B cell (primary cell): ENCODE measurements around the gene MMP24. TPM values are rescaled to one million over a fixed set of nuclear protein-coding genes. Genes with fewer than 3 reads are reported as not detected.
"Not testable (repeated sequence)": the region's sequence is repeated elsewhere in the genome, so short reads cannot be mapped to it uniquely, and the experiment has no call there.

Experiments used
- ATAC-seq: fragments of 200-7000 bp; cut with Tn5 transposase; one replicate; pipeline ENCODE4 v1.10.0; 2021; ENCODE audit warnings: low read depth, mild to moderate bottlenecking, moderate number of reproducible peaks, moderate library complexity
- CTCF ChIA-PET: fragments of 350-600 bp; sonication (Branson Sonifier 250); formaldehyde crosslinking; loops from one replicate; lab custom pipeline; 2021; ENCODE audit warnings: antibody characterized with exemption, inconsistent platforms; lab: Charles Lee
- POLR2A ChIA-PET: fragments of 350-600 bp; sonication (Branson Sonifier 250); formaldehyde crosslinking; loops from one replicate; lab custom pipeline; 2021; ENCODE audit warnings: antibody characterized with exemption; lab: Charles Lee
- DNase-seq: peaks from one replicate; pipeline ENCODE4 v3.0.0; 2013
- H2AFZ ChIP-seq: 2 replicates; pipeline ENCODE4 v1.6.1; 2012; ENCODE audit warnings: mild to moderate bottlenecking, low read depth, low read length; ENCODE audit not compliant: insufficient read depth, poor library complexity, severe bottlenecking
- H3K27ac ChIP-seq, 2 donors: 1 replicate in 1 of 2; 2 replicates in 1 of 2; pipeline ENCODE4 v1.5.1; 2012 to 2013; ENCODE audit warnings: low read length in 2 of 2, mild to moderate bottlenecking in 2 of 2, moderate library complexity in 1 of 2
- H3K27me3 ChIP-seq, 4 experiments: fragments of 200-600 bp in 1 of 4; sonication (generic) in 1 of 4; replicated peaks in 1 of 4; 1 replicate in 2 of 4; 2 replicates in 2 of 4; pipeline versions ENCODE4 v1.6.1 to v1.7.0; 2013 to 2016; ENCODE audit warnings: low read length in 3 of 4, mild to moderate bottlenecking in 2 of 4, mixed read lengths in 1 of 4, moderate library complexity in 1 of 4; ENCODE audit not compliant: insufficient read depth in 4 of 4, control insufficient read depth in 3 of 4; ENCODE audit errors: control extremely low read depth in 1 of 4
- H3K36me3 ChIP-seq, 2 experiments: replicated peaks in 1 of 2; 1 replicate in 1 of 2; 2 replicates in 1 of 2; pipeline versions ENCODE4 v1.6.1 to v1.7.1; 2013; ENCODE audit warnings: low read length in 1 of 2; ENCODE audit not compliant: insufficient read depth in 2 of 2, control insufficient read depth in 1 of 2; ENCODE audit errors: control extremely low read depth in 1 of 2, extremely low read depth in 1 of 2
- H3K4me1 ChIP-seq, 2 donors: fragments of 200-600 bp in 1 of 2; sonication (generic) in 1 of 2; 1 replicate in 1 of 2; 2 replicates in 1 of 2; pipeline versions ENCODE4 v1.5.1 to v1.6.1; 2013 to 2017; ENCODE audit warnings: low read length in 2 of 2; ENCODE audit not compliant: control insufficient read depth in 2 of 2, insufficient read depth in 2 of 2
- H3K4me2 ChIP-seq: replicated peaks from 2 replicates; pipeline ENCODE3; 2012; ENCODE audit warnings: mild to moderate bottlenecking, low read depth, low read length; ENCODE audit not compliant: poor library complexity, severe bottlenecking
- H3K4me3 ChIP-seq, 5 experiments: fragments of 200-600 bp in 1 of 5; sonication (generic) in 1 of 5; 1 replicate in 3 of 5; 2 replicates in 2 of 5; pipeline versions ENCODE4 v1.5.1 to v1.7.0; 2011 to 2016; ENCODE audit warnings: low read length in 4 of 5, mild to moderate bottlenecking in 4 of 5, low read depth in 2 of 5, control low read depth in 1 of 5, moderate library complexity in 1 of 5; ENCODE audit not compliant: insufficient read depth in 1 of 5; ENCODE audit errors: control extremely low read depth in 1 of 5, extremely low read depth in 1 of 5
- H3K79me2 ChIP-seq: fragments of 200-600 bp; sonication (generic); one replicate; pipeline ENCODE4 v1.6.0; 2016; ENCODE audit warnings: low read length; ENCODE audit not compliant: control insufficient read depth, insufficient read depth
- H3K9ac ChIP-seq: fragments of 200-600 bp; sonication (generic); 2 replicates; pipeline ENCODE4 v1.6.1; 2017; ENCODE audit warnings: mild to moderate bottlenecking, low read length, moderate library complexity
- H3K9me3 ChIP-seq, 3 donors: one replicate each; pipeline versions ENCODE4 v1.6.1 to v1.7.1; 2013; ENCODE audit warnings: low read length in 2 of 3; ENCODE audit not compliant: control insufficient read depth in 2 of 3, insufficient read depth in 1 of 3; ENCODE audit errors: control extremely low read depth in 1 of 3
- H4K20me1 ChIP-seq: 2 replicates; pipeline ENCODE4 v1.6.0; 2012; ENCODE audit warnings: mild to moderate bottlenecking, low read length; ENCODE audit not compliant: insufficient read depth, control insufficient read depth, poor library complexity, severe bottlenecking
- H3K27ac Mint-ChIP-seq: one replicate; pipeline ENCODE4 v1.8.0; 2021; ENCODE audit warnings: mixed read lengths
- H3K27me3 Mint-ChIP-seq: one replicate; pipeline ENCODE4 v1.8.0; 2021; ENCODE audit warnings: mixed read lengths
- H3K4me1 Mint-ChIP-seq: one replicate; pipeline ENCODE4 v1.8.0; 2021; ENCODE audit warnings: mixed read lengths
- H3K4me3 Mint-ChIP-seq: one replicate; pipeline ENCODE4 v1.8.0; 2021; ENCODE audit warnings: mixed read lengths
- H3K9me3 Mint-ChIP-seq: one replicate; pipeline ENCODE4 v1.8.0; 2022; ENCODE audit warnings: mixed read lengths; ENCODE audit not compliant: insufficient read depth
- EZH2 ChIP-seq: IDR thresholded peaks from 2 replicates; pipeline ENCODE4 v1.6.1; 2012; ENCODE audit warnings: borderline replicate concordance, low read depth, mild to moderate bottlenecking, moderate library complexity, low read length; ENCODE audit not compliant: insufficient read depth, poor library complexity, severe bottlenecking
- WGBS: methylation state at CpG from one replicate; pipeline ENCODE4 v1.1.5; 2013; ENCODE audit warnings: missing lambda C conversion rate; ENCODE audit not compliant: insufficient coverage; 5-methylcytosine and 5-hydroxymethylcytosine counted together
- intact Hi-C: fragments of 100-400 bp; cut with micrococcal nuclease; formaldehyde crosslinking; loops from one replicate; pipeline ENCODE4 v1.10.0; 2022
- polyA plus RNA-seq: library from polyadenylated mRNA; depleted of rRNA; stranded (reverse); fragments of >200 nt; gene quantifications from 2 replicates; pipeline ENCODE4 v1.2.3, GENCODE V29; 2012
- total RNA-seq, 2 donors: library from RNA; stranded (reverse); fragments of 120-200 nt in 1 of 2; gene quantifications; 1 replicate in 1 of 2; 2 replicates in 1 of 2; pipeline versions ENCODE4 v1.2.3 to v1.2.4, GENCODE V29; 2013 to 2022
- TF ChIP-seq, protein P1 (sequence below): fragments of 200-600 bp; IDR thresholded peaks from one replicate; pipeline ENCODE4 v1.8.0; 2022; ENCODE audit warnings: antibody characterized with exemption, mild to moderate bottlenecking

MMP24 gene
- total and polyA plus RNA-seq, 2 donors (not counting 1 experiment from before 2014, with no cell fraction given) = not detected

DNA sequence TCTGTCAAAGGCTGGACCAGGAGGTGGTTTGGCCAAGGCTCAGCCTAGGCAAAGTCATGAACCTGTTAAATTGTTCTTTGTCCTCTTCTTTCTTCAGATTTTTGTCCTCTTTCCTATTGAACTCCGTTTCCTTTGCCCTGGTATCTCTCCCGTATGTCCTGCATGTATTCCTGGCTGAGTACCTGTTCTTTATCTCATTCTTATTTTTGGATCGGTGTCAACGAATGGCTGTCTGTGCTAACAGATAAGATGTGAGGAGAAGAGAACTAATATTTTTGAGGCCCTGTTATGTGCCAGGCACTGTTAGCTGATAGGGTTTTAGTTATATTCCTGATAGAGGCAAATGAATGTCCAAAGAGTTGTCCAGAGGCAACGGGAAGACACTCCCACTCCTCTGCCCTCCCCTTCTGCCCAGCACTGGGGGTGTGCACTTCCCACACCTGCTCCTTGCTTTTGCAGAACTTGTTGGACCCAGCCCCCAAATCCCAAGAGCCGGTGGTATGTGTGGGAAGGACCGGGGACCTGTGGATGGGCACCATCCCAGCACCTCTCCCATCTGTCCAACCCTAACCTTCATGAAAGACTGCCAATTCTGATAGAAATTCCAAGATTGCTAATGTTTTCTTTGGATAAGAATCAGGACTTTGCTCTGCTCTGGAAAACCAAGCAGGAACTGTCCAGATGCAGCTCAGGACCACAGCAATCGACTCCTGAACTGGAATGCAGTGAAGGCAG lies 30.9 kb downstream of the MMP24 start:
- no peak for TF ChIP-seq EZH2
- TF ChIP-seq, protein P1, sequence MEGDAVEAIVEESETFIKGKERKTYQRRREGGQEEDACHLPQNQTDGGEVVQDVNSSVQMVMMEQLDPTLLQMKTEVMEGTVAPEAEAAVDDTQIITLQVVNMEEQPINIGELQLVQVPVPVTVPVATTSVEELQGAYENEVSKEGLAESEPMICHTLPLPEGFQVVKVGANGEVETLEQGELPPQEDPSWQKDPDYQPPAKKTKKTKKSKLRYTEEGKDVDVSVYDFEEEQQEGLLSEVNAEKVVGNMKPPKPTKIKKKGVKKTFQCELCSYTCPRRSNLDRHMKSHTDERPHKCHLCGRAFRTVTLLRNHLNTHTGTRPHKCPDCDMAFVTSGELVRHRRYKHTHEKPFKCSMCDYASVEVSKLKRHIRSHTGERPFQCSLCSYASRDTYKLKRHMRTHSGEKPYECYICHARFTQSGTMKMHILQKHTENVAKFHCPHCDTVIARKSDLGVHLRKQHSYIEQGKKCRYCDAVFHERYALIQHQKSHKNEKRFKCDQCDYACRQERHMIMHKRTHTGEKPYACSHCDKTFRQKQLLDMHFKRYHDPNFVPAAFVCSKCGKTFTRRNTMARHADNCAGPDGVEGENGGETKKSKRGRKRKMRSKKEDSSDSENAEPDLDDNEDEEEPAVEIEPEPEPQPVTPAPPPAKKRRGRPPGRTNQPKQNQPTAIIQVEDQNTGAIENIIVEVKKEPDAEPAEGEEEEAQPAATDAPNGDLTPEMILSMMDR = no peak
- POLR2A ChIA-PET = no interaction called here
- intact Hi-C loops = no loop called here
- Histone ChIP-seq H3K9ac (no peak overlapping the region), H3K27me3 (no peaks in the 10 kb centered on the region), H4K20me1 (no peaks in the 10 kb centered on the region), H3K79me2 (peaks cover 13% of the 10 kb centered on the region), H3K27ac (no peak overlapping the region), H3K9me3 (no peaks in the 10 kb centered on the region), H3K4me2 (no peak overlapping the region), H3K4me1 (peaks cover 3% of the 10 kb centered on the region in 2 donors), H3K36me3 (peaks cover 0 to 6% of the 10 kb centered on the region in 2 experiments), H2AFZ (no peak overlapping the region), H3K4me3 (no peak overlapping the region)
- no peak for DNase-seq
- Mint-ChIP-seq H3K27me3 (no peaks in the 10 kb centered on the region), H3K4me1 (peaks cover 3% of the 10 kb centered on the region), H3K9me3 (no peaks in the 10 kb centered on the region), H3K27ac (no peak overlapping the region), H3K4me3 (no peak overlapping the region)
- WGBS = 96% methylated on average over 3 of the region's 8 CpGs
- CTCF ChIA-PET = no interaction called here
- ATAC-seq = no peak

DNA sequence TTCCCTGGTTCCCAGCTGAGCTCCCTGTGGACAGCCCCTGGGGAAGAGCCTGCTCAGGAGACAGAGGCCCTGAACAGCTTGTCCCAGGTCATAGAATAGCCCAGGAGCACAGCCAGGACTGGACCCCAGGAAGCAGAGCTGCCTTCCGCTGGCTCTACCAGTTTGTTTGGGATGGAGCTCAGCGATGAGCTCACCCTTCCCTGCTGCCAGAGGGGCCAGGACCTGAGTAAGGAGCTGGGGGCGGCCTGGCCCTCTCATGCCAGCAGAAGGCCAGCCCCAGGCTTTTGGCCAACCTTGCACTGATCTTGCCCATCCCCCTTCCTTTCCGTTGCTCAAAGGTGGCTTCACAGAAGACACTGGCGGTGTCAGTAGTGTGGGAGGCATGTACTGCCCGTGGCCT lies 33.9 kb downstream of the MMP24 start:
- no peak overlapping the region for H3K9ac ChIP-seq
- no peaks in the 10 kb centered on the region for H3K4me1 ChIP-seq
- H3K27me3 ChIP-seq = no peaks in the 10 kb centered on the region
- H3K79me2 ChIP-seq = peaks cover 35% of the 10 kb centered on the region
- DNase-seq (no peak), ATAC-seq (no peak)
- TF ChIP-seq, protein P1 = no peak
- TF ChIP-seq EZH2 = no peak
- no peak overlapping the region for H2AFZ ChIP-seq
- H3K27ac ChIP-seq = no peak overlapping the region
- H3K36me3 ChIP-seq = peaks cover 0 to 14% of the 10 kb centered on the region in 2 experiments
- Mint-ChIP-seq H3K4me3 (no peak overlapping the region), H3K27ac (no peak overlapping the region), H3K27me3 (no peaks in the 10 kb centered on the region), H3K4me1 (no peaks in the 10 kb centered on the region), H3K9me3 (no peaks in the 10 kb centered on the region)
- intact Hi-C loops = no loop called here
- H3K9me3 ChIP-seq = no peaks in the 10 kb centered on the region
- H3K4me2 ChIP-seq = no peak overlapping the region
- H4K20me1 ChIP-seq = peaks cover 8% of the 10 kb centered on the region
- 98% methylated on average over 6 of the region's 6 CpGs for WGBS
- CTCF ChIA-PET = no interaction called here
- no peak overlapping the region for H3K4me3 ChIP-seq
- POLR2A ChIA-PET = interaction anchor here (0.5 kb wide), 1 partner anchor 1226 kb away, joined by 6 read pairs; no protein-coding TSS in a partner anchor

DNA sequence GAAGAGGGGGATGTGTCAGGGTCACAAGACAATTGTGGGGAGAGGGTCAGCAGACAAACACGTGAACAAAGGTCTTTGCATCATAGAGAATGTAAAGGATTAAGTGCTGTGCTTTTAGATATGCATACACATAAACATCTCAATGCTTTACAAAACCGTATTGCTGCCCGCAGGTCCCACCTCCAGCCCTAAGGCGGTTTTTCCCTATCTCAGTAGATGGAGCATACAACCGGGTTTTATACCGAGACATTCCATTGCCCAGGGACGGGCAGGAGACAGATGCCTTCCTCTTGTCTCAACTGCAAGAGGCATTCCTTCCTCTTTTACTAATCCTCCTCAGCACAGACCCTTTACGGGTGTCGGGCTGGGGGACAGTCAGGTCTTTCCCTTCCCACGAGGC lies 35.8 kb downstream of the MMP24 start:
- H3K9me3 Mint-ChIP-seq, intact Hi-C loops, H3K4me3 Mint-ChIP-seq, H3K4me3 ChIP-seq, H3K4me1 ChIP-seq, CTCF ChIA-PET, ATAC-seq, H3K27ac ChIP-seq, H3K4me2 ChIP-seq, H3K27me3 Mint-ChIP-seq, H3K27me3 ChIP-seq, DNase-seq, H3K9ac ChIP-seq, H2AFZ ChIP-seq, H3K4me1 Mint-ChIP-seq, H3K9me3 ChIP-seq, H3K27ac Mint-ChIP-seq, H4K20me1 ChIP-seq: not testable (repeated sequence)
- 86% methylated on average over 5 of the region's 10 CpGs for WGBS
- Histone ChIP-seq H3K36me3 (peaks cover 0 to 29% of the 10 kb centered on the region in 2 experiments), H3K79me2 (peaks cover 36% of the 10 kb centered on the region)
- POLR2A ChIA-PET = interaction anchor here (0.6 kb wide), 1 partner anchor 506 kb away, joined by 3 read pairs; no protein-coding TSS in a partner anchor
